HG03097 (cell line): ENCODE results near the gene CHN2.
"Not testable (repeated sequence)": the region's sequence is repeated elsewhere in the genome, so short reads cannot be mapped to it uniquely, and the experiment has no call there.

Source experiments
- ATAC-seq: cut with Tn5 transposase; IDR thresholded peaks from one replicate; pipeline ENCODE4 v1.9.1; 2021; ENCODE audit not compliant: unreplicated experiment, low FRiP score

CHN2 gene

DNA sequence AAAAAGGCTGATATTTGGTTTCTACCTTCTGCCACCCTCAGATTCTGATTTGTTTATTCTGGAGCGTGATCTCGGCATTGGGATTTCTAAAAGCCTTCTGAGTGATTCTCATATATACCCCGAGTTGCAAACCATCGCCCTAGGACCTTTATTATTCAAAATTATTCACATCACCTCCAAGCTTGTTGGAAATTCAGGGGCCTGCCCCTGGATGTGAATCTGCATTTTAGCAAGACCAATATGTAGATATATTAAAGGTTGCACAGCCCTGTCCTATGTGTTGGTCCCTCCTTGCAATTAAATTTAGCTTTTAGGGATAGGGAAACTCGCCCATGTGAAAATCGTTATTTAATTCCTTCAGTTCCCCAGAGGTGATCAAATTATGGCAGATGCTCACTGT, 9.0 kb upstream of the CHN2 start:
- ATAC-seq = no peak

DNA sequence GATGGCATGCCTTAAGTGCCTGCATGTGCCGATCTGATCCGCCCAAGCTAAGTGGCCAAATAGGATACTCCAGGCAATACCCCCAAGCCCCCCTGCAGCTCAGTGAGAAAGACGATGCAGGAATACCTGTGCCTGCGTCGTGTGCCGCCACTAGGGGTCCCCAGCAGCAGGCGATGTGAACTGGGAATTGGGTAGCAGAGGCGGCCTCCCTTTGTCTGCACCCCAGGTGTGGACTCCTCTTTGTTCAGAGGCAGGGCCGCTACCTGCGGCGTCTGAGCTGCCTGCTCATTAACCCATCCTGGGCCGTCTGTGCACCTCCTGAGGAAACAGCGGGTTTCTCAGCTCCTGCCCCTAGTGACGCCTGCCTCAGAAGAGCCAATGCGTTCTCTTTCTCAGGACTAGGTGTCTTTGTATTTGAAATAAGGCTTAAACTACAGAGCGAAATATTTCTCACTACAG, 4.8 kb upstream of the CHN2 start:
- ATAC-seq = no peak

DNA sequence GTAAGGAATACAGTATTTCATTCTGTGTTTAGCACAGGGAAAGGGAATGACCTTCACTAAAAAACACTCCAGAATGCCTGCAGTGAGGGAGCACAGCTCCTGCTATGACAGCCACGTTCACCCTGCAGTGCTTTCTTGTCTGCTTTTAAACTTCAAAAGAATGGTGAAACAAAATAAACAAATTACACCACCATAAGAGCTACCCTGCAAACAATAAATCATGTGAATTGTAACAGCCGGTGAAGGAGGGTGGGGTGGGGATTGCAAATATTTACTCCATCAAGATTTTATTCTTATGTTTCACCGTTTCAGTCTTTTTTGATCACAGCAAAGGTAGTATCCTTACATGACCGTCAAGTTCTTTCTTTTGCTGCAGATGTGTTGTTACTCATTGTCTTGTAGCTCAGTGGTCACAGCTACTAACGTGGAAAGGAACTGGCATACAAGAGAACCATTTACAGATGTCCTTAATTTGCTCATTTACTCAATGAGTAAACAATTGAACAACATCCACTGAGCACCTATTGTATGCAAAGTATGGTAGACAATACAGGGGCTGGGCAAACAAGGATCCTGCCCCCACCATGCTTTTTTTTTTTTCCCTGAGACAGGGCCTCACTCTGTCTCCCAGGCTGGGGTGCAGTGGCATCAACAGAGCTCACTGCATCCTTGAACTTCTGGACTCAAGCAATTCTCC, 4.1 kb upstream of the CHN2 start:
- ATAC-seq = no peak

GRCh38 chr7:29192323-29192722, 2.3 kb upstream of the CHN2 start:
- no peak for ATAC-seq

- no peak for ATAC-seq
Measured at GRCh38 chr7:29192811-29193210, 1.8 kb upstream of the CHN2 start.

DNA sequence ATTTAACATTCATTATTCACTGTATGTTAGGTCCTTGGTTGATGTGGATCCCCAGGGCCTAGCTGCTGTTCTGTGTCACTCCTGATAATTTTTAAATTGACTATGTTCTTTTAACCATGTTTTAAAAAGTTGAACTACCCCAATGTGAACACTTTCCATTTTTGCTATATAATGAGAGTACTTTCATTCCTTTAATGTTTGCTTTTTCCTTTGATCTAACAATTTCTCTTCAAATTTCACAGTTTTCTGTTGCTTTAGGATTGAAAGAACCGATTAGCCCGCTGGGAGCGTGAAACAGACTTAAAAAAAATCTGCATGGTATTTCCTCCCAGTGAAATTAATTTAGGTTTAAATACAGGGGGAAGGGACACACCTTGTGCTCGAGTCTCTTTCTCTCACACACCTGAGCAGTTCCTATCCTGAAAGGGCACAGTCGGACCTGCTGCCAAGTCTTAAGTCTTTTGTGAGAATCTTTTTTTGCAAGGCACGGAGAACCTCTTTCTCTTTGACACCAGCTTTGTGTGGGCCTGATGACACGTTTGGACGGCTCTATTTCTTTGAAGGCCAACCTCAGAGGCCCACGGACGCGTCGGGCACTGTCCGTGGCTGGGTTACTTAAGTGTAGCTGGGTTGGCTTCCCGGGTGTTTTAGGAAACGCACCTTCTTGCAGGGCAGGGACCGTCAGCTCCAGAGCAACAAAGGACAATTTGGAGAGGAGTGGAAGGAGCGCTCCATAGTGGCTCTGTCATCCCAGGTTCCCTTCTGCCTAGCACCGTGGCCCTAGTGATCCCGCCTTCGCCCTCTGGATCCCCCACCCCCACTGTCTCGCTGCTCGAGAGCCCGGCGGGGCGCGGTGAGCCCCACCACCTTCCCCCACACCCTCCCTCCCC, 1.0 kb upstream of the CHN2 start:
- no peak for ATAC-seq

DNA sequence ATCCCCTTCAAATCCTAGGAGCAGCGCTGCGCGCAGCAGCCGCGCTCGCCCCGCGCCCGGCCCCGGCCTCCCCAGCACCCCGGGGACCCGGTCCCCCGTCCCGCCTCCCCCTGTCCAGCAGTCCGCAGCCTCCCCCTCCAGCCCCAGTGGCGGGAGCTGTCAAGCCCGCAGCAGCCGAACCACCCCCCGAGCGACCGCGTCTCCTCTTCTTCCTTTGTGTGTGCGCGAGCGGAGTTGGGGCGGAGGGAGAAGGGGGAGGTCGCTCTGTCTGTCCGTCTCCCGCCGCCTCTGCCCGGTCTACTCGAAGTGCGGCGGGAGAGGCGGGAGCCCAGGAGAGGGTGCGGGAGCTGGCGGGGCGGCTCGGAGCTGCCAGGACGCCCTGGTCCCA, 375 bp upstream of the CHN2 start:
- no peak for ATAC-seq

DNA sequence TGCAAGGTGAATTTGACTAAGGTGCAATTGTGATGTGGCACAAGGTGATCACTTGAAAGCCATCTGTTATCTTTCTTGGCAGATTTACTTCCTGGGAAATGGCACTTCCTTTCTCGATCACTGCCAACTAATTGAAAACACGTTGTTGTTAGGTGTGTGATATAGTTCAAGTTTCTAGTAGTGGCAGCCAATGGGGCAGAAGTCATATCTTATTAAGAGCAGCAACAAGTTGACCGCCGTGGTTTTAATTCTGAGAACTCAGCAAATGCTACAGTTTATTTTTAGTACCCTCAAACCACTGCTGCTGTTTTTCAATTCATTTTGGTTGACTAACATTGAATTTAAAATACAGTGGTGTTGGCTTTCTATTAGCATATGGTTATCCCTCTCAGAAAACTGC, 1.6 kb downstream of the CHN2 start:
- no peak for ATAC-seq

- no peak for ATAC-seq
Measured at GRCh38 chr7:29196971-29197595, 2.5 kb downstream of the CHN2 start.

GRCh38 chr7:29197916-29198315, 3.3 kb downstream of the CHN2 start:
- no peak for ATAC-seq

DNA sequence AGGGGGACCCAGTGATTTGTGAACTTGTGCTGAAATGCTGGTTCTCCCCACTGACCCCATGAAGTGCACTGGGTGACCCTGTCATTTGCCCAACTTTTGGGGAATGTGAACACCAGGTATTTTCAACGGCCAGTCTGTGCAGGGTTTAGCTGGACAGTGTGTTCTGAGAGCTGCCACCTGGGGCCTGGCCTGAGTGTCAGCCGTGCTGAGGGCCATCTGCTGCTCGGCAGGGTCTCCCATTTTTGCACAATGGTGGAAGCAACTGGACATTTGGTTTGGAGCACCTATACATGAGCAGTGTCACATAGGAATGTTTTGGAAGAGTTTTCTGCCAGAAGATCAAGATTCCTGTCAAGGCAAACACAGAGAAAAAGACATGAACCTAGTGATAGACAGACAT, 5.2 kb downstream of the CHN2 start:
- ATAC-seq = no peak

- ATAC-seq = no peak
Measured at GRCh38 chr7:29202651-29203069, 8.1 kb downstream of the CHN2 start.

DNA sequence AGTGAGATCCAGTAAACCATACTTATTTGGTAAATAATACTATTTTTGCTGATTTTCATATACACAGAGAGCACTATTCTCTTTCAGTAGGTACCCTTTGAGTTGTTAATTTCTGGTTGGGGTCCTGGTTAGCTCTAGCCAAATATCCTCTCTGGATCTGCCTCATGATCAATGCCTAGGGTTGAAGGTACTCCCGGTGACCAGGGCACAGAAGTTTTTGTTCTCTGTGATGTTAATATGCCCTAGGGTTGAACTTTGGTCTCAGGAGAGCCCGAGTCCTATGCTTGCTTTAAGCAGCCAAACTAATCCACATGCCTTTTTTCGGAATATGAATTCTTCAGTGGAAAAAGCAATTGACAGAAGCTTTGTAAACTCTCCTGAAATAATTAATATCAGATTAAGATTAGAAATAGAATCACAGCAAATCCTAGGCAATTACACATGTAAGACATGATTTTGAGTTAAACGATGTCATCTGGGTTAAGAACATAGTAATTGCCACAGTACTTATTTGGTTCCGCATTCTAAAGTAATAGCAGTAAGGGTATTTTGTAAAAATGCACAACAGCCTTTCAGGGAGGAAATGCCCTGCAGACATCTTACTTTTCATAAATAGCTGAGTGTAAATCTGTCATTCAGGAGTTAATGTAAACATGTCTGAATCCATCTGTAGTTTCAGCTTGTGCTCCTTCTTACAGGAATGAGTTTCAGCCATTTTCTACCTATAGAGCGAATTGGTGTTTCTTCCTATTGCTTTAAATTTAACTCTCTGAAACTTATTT, 10.1 kb downstream of the CHN2 start:
- no peak for ATAC-seq

DNA sequence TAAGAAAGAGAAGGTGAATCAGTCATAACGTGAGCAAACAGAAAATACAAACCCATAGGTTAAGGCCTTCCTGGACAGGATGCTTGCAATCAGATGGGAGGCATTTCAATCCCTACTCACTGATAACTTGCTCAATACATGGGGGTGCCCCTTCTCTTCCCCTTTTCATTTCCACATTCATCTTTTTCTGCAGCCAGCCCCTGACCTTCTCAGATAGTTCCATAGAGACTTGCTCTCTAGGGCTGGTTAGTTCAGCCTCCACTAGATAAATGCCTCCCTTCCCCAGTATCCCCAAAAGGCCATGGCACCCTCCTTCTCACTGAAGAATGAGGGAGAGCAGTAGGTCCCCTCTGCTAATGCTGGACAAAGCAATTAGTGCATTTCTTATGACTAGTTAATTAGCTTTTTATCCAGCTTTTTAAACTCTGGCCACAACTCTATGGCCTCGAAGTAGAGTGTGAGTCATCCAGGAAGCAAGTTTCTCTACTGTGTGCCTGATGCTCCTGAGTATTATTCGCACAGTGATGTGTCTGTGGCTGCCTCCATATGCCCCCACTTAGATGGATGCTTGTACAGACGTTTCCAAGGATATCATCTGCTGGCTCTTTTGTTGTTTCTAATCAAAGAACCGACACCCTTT, 12.7 kb downstream of the CHN2 start:
- no peak for ATAC-seq

DNA sequence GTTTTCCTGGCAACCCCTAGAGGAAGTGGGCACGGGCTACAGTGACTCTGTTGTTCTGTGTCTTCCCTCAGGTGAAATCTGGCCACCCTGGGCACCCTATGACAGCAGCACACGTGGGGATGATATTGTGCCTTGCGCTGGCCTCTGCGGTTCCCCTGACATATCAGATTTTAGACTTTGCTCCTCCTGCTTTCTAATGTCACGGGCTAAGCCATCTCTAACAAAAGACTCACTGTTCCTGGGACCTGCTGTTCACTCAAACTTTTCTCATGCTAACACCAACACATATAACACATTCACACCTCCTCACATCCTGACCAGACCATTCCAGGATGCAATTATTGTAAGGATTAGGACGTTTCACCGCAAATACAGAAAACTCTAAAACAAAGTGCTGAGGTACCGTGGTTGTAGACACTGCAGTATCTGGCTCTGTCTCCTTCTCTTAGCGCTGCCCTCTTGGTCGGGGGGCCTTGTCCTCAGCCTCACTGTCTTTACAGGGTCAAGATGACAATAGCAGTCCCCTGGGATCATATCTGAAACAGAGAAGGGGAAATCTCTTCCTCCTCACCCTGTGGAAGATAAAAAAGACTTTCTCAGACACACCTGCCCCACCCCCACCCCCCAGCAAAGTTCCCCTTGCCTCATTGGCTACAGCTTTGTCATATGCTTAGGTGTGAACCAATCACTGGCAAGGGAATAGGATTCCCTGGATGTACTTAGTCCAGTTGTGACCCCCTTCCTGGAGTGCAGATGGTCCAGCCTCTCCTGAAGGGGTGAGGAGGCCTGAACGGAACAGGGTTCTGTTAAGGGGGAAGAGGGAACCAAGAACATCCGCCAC, 14.1 kb downstream of the CHN2 start:
- ATAC-seq = no peak

- no peak for ATAC-seq
Measured at GRCh38 chr7:29209745-29210144, 15.2 kb downstream of the CHN2 start.

DNA sequence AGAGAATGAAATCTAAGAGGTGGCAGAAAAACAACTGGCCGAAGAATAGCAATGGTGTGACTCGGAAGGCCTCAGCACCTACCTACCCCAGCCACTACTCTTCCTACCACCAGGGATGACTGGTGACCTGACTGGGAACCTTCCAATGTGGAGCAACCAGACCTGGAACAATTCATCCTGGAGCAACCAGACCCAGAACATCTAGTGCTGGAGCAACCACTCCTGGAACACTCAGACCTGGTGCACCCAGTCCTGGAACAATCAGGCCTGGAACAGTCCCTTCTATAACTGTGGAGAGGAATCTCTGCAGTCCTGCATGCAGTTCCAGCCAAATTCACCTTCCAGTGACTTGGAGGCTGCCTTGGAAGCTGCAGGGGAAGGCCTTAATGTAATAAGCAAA, 18.2 kb downstream of the CHN2 start:
- ATAC-seq = not testable (repeated sequence)

- ATAC-seq = no peak
Measured at GRCh38 chr7:29214056-29214455, 19.5 kb downstream of the CHN2 start.

DNA sequence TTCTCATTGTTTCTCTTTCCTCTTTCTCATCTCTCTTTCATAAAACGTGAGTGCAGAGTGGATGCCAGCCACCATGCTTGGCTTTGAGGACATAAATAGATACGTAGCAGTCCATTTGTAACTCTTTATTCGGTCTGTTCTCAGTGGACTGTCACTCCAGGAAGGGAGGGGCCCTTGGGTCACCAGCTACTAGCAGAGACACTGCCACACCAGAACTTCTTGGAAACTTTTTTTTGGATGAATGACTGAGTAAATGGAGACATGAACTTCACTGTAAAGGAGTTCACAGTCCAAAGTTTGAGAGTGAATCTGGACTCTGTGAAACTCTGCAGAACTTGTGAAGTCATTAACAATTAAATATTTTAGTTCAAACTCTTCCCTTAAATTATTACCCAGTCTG, 20.2 kb downstream of the CHN2 start:
- ATAC-seq = no peak
